Measurements from ENCODE around the gene SYTL1. TPM values are rescaled to one million over a fixed set of nuclear protein-coding genes. Genes with fewer than 3 reads are reported as not detected.
A peak's percentile ranks its signal among the peaks of the same experiment; 100 is the strongest.

SYTL1 gene
- polyA plus RNA-seq, 2 donors: 136 to 302 TPM

- 84% methylated on average over 5 of the region's 5 CpGs for WGBS, 2 donors
- H3K9me3 ChIP-seq (ENCODE audit: control insufficient read depth in 2 of 2, insufficient read depth in 1 of 2, low read depth in 1 of 2, low read length in 1 of 2): no peaks in the 10 kb centered on the region
- H3K27me3 ChIP-seq (ENCODE audit: control insufficient read depth in 1 of 2, insufficient read depth in 2 of 2, low read length in 2 of 2): no peaks in the 10 kb centered on the region
- H3K4me3 ChIP-seq (ENCODE audit: low read depth in 1 of 2, low read length in 2 of 2): no peak overlapping the region
- peaks cover 0 to 2% of the 10 kb centered on the region in 2 donors for H3K4me1 ChIP-seq (ENCODE audit: control insufficient read depth in 2 of 2, insufficient read depth in 2 of 2, low read length in 1 of 2)
- H3K27ac ChIP-seq (ENCODE audit: low read depth in 2 of 2, low read length in 1 of 2): peak overlapping the region; percentile 28 to 45
- H3K36me3 ChIP-seq (ENCODE audit: control insufficient read depth in 2 of 2, insufficient read depth in 2 of 2, low read length in 1 of 2): peaks cover 32 to 46% of the 10 kb centered on the region in 2 donors
Observed at GRCh38 chr1:27331922-27332321, 9.9 kb upstream of the SYTL1 start.

DNA sequence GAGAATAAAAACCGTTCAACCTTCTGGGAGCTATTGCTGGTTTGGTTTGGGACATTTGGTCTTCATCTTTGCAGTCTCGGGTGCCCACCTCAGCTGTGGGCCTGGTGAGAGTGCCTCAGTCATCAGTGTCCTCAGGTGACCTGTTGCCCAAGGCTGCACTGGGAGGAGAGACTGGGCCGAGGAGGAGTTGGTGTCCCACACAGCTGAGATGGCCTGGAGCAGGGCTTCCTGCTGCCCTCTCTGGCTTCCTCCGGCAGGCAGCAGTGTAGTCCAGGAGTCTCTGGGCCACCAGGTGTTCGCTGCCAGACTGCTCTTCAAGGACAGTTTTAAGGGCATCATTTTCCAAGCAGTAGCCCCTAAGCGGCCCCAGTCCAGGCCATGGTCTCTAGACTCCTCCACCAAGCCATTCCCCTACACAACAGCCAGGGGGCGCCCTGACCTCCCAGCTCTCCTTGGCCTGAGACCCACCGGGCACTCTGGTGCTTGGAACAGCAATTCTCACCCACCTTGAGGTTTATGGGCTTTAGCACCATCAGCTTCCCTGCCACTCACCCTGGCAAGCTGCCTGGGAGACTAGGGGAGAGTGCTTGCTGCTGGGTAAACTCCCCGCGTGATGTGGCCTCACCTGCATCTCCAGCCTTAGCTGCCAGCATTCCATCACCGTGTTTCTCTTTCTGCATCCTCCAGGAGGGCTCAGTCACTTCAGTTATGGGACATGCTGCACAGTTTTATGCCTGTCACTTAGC lies 9.1 kb upstream of the SYTL1 start:
- H3K36me3 ChIP-seq (ENCODE audit: control insufficient read depth in 2 of 2, insufficient read depth in 2 of 2, low read length in 1 of 2): peaks cover 32 to 46% of the 10 kb centered on the region in 2 donors
- H3K27me3 ChIP-seq (ENCODE audit: control insufficient read depth in 1 of 2, insufficient read depth in 2 of 2, low read length in 2 of 2): no peaks in the 10 kb centered on the region
- no peaks in the 10 kb centered on the region for H3K9me3 ChIP-seq (ENCODE audit: control insufficient read depth in 2 of 2, insufficient read depth in 1 of 2, low read depth in 1 of 2, low read length in 1 of 2)
- H3K4me3 ChIP-seq (ENCODE audit: low read depth in 1 of 2, low read length in 2 of 2): no peak overlapping the region
- peak overlapping the region in 1 of 2 donors; percentile 38 for H3K27ac ChIP-seq (ENCODE audit: low read depth in 2 of 2, low read length in 1 of 2)
- 60 to 61% methylated on average over 11 of the region's 11 CpGs for WGBS, 2 donors
- peaks cover 0 to 2% of the 10 kb centered on the region in 2 donors for H3K4me1 ChIP-seq (ENCODE audit: control insufficient read depth in 2 of 2, insufficient read depth in 2 of 2, low read length in 1 of 2)

GRCh38 chr1:27333717-27334279 lies 8.0 kb upstream of the SYTL1 start:
- Histone ChIP-seq H3K4me3 (ENCODE audit: low read depth in 1 of 2, low read length in 2 of 2) (no peak overlapping the region), H3K4me1 (ENCODE audit: control insufficient read depth in 2 of 2, insufficient read depth in 2 of 2, low read length in 1 of 2) (peaks cover 0 to 2% of the 10 kb centered on the region in 2 donors), H3K9me3 (ENCODE audit: control insufficient read depth in 2 of 2, insufficient read depth in 1 of 2, low read depth in 1 of 2, low read length in 1 of 2) (no peaks in the 10 kb centered on the region), H3K27me3 (ENCODE audit: control insufficient read depth in 1 of 2, insufficient read depth in 2 of 2, low read length in 2 of 2) (no peaks in the 10 kb centered on the region), H3K27ac (ENCODE audit: low read depth in 2 of 2, low read length in 1 of 2) (no peak overlapping the region), H3K36me3 (ENCODE audit: control insufficient read depth in 2 of 2, insufficient read depth in 2 of 2, low read length in 1 of 2) (peaks cover 32 to 49% of the 10 kb centered on the region in 2 donors)
- 91 to 92% methylated on average over 17 of the region's 17 CpGs for WGBS, 2 donors

DNA sequence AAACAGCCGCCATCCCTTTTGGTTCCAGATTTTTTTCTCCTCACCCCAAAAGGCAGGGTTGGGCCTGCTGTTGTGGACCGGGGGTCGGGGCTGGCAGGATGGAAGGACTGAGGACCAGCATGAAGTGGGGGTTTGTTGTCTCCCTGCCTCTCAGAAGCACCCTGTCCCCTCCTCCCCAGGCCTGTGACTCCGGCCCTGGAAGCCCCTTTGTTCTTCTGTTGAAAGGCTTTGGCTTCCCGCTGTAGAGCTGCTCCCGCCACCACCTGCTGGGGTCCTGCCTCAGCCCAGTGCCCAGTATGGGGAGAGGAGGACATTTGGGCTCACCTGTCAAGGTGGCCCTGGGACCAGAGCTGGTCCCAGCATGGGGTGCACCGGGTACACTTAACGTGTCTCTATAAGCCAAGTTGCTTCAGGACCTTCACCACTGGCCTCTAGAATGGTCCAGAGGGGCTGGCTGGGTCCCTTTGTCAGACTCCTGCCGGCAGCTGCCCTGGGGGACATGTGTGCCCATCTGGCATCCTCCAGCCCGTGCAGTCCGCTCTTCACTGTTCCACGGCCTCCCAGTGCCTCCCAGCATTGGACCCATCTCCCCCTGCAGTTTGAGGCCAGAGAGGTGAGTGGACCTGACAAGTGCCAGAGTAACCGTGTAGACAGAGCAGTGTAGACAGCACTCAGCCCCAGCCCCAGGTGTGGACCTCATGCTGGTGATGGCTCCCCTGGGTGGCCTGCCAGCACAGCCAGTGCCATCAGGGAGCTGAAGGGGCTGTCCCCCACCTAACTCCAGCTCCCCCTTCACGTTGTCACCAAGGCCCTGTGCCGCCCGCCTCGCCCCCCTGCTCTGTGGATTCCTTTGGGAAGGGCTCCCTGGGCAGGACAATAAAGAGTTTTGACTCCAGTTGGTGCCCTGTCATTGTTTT lies 6.1 kb upstream of the SYTL1 start:
- Histone ChIP-seq H3K27me3 (ENCODE audit: control insufficient read depth in 1 of 2, insufficient read depth in 2 of 2, low read length in 2 of 2) (no peaks in the 10 kb centered on the region), H3K4me1 (ENCODE audit: control insufficient read depth in 2 of 2, insufficient read depth in 2 of 2, low read length in 1 of 2) (peaks cover 0 to 2% of the 10 kb centered on the region in 2 donors), H3K27ac (ENCODE audit: low read depth in 2 of 2, low read length in 1 of 2) (no peak overlapping the region), H3K9me3 (ENCODE audit: control insufficient read depth in 2 of 2, insufficient read depth in 1 of 2, low read depth in 1 of 2, low read length in 1 of 2) (no peaks in the 10 kb centered on the region), H3K36me3 (ENCODE audit: control insufficient read depth in 2 of 2, insufficient read depth in 2 of 2, low read length in 1 of 2) (peaks cover 28 to 48% of the 10 kb centered on the region in 2 donors), H3K4me3 (ENCODE audit: low read depth in 1 of 2, low read length in 2 of 2) (no peak overlapping the region)
- 92 to 94% methylated on average over 17 of the region's 17 CpGs for WGBS, 2 donors

GRCh38 chr1:27336756-27337155 lies 5.1 kb upstream of the SYTL1 start:
- WGBS, 2 donors: 94 to 95% methylated on average over 5 of the region's 5 CpGs
- H3K36me3 ChIP-seq (ENCODE audit: control insufficient read depth in 2 of 2, insufficient read depth in 2 of 2, low read length in 1 of 2): peaks cover 26 to 44% of the 10 kb centered on the region in 2 donors
- H3K9me3 ChIP-seq (ENCODE audit: control insufficient read depth in 2 of 2, insufficient read depth in 1 of 2, low read depth in 1 of 2, low read length in 1 of 2): no peaks in the 10 kb centered on the region
- no peaks in the 10 kb centered on the region for H3K27me3 ChIP-seq (ENCODE audit: control insufficient read depth in 1 of 2, insufficient read depth in 2 of 2, low read length in 2 of 2)
- no peak overlapping the region for H3K27ac ChIP-seq (ENCODE audit: low read depth in 2 of 2, low read length in 1 of 2)
- H3K4me3 ChIP-seq (ENCODE audit: low read depth in 1 of 2, low read length in 2 of 2): no peak overlapping the region
- peaks cover 0 to 7% of the 10 kb centered on the region in 2 donors for H3K4me1 ChIP-seq (ENCODE audit: control insufficient read depth in 2 of 2, insufficient read depth in 2 of 2, low read length in 1 of 2)

- H3K36me3 ChIP-seq (ENCODE audit: control insufficient read depth in 2 of 2, insufficient read depth in 2 of 2, low read length in 1 of 2): peaks cover 17 to 32% of the 10 kb centered on the region in 2 donors
- 91 to 94% methylated on average over 6 of the region's 6 CpGs for WGBS, 2 donors
- H3K4me1 ChIP-seq (ENCODE audit: control insufficient read depth in 2 of 2, insufficient read depth in 2 of 2, low read length in 1 of 2): peaks cover 0 to 8% of the 10 kb centered on the region in 2 donors
- no peaks in the 10 kb centered on the region for H3K9me3 ChIP-seq (ENCODE audit: control insufficient read depth in 2 of 2, insufficient read depth in 1 of 2, low read depth in 1 of 2, low read length in 1 of 2)
- H3K27me3 ChIP-seq (ENCODE audit: control insufficient read depth in 1 of 2, insufficient read depth in 2 of 2, low read length in 2 of 2): no peaks in the 10 kb centered on the region
- no peak overlapping the region for H3K4me3 ChIP-seq (ENCODE audit: low read depth in 1 of 2, low read length in 2 of 2)
- peak overlapping the region in 1 of 2 donors; percentile 24 for H3K27ac ChIP-seq (ENCODE audit: low read depth in 2 of 2, low read length in 1 of 2)
Observed at GRCh38 chr1:27338751-27339150, 3.1 kb upstream of the SYTL1 start.

DNA sequence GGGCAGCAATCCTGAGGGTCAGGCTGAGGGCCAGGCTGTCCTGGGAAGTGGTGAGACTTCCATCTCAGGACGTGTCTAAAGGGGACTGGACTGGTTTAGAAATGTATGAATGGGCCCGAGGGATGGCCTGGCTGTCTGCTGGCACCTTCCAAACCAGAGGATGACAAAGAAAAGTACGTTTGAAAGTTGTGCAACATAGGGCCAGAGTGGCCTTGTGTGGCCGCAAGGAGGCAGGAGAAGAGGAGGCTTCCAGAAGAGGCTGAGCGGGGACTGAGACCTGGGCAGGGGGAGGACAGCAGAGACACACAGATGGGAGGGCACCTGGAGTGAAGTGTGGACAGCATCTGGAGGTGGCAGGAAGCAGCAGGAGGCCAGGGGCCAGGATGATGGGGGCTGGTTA lies 2.6 kb upstream of the SYTL1 start:
- 64 to 68% methylated on average over 5 of the region's 5 CpGs for WGBS, 2 donors
- peak overlapping the region in 1 of 2 donors; percentile 24 for H3K27ac ChIP-seq (ENCODE audit: low read depth in 2 of 2, low read length in 1 of 2)

DNA sequence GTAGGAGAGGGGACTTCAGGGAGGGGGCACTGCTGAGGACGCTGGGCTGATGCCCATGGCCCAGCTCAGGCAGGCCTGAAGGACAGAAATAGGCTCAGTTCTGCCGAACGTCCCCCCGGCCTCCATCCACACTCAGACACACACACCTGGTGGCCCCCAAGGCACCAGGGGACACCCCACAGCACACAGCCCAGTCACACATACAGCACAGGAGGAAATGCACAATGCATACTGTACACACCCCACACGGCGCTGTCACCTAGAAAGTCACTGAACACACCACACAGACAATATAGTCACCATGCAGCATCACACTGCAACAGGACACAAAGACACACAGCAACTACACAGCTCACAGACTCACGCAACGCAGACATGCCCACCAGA lies 562 bp downstream of the SYTL1 start:
- H3K9me3 ChIP-seq (ENCODE audit: control insufficient read depth in 2 of 2, insufficient read depth in 1 of 2, low read depth in 1 of 2, low read length in 1 of 2): no peaks in the 10 kb centered on the region
- peak overlapping the region; percentile 98 to 99 for H3K27ac ChIP-seq (ENCODE audit: low read depth in 2 of 2, low read length in 1 of 2)
- no peaks in the 10 kb centered on the region for H3K27me3 ChIP-seq (ENCODE audit: control insufficient read depth in 1 of 2, insufficient read depth in 2 of 2, low read length in 2 of 2)
- H3K4me1 ChIP-seq (ENCODE audit: control insufficient read depth in 2 of 2, insufficient read depth in 2 of 2, low read length in 1 of 2): peaks cover 0 to 16% of the 10 kb centered on the region in 2 donors
- WGBS, 2 donors: 32 to 36% methylated on average over 8 of the region's 8 CpGs
- H3K4me3 ChIP-seq (ENCODE audit: low read depth in 1 of 2, low read length in 2 of 2): peak overlapping the region; percentile 84 to 88
- peaks cover 0 to 15% of the 10 kb centered on the region in 2 donors for H3K36me3 ChIP-seq (ENCODE audit: control insufficient read depth in 2 of 2, insufficient read depth in 2 of 2, low read length in 1 of 2)

More for the DNA sequence above, 2.6 kb upstream of the SYTL1 start:
- Histone ChIP-seq H3K27me3 (ENCODE audit: control insufficient read depth in 1 of 2, insufficient read depth in 2 of 2, low read length in 2 of 2) (no peaks in the 10 kb centered on the region), H3K9me3 (ENCODE audit: control insufficient read depth in 2 of 2, insufficient read depth in 1 of 2, low read depth in 1 of 2, low read length in 1 of 2) (no peaks in the 10 kb centered on the region), H3K36me3 (ENCODE audit: control insufficient read depth in 2 of 2, insufficient read depth in 2 of 2, low read length in 1 of 2) (peaks cover 13 to 27% of the 10 kb centered on the region in 2 donors), H3K4me3 (ENCODE audit: low read depth in 1 of 2, low read length in 2 of 2) (no peak overlapping the region), H3K4me1 (ENCODE audit: control insufficient read depth in 2 of 2, insufficient read depth in 2 of 2, low read length in 1 of 2) (peaks cover 0 to 8% of the 10 kb centered on the region in 2 donors)
